ENCODE results near the gene AQP1.

The AQP1 gene

GRCh38 chr7:30931161-30931928 is 19.7 kb downstream of the AQP1 start:
- no peaks in the 10 kb centered on the region for H3K4me1 ChIP-seq (ENCODE audit: insufficient read depth, low read length)

DNA sequence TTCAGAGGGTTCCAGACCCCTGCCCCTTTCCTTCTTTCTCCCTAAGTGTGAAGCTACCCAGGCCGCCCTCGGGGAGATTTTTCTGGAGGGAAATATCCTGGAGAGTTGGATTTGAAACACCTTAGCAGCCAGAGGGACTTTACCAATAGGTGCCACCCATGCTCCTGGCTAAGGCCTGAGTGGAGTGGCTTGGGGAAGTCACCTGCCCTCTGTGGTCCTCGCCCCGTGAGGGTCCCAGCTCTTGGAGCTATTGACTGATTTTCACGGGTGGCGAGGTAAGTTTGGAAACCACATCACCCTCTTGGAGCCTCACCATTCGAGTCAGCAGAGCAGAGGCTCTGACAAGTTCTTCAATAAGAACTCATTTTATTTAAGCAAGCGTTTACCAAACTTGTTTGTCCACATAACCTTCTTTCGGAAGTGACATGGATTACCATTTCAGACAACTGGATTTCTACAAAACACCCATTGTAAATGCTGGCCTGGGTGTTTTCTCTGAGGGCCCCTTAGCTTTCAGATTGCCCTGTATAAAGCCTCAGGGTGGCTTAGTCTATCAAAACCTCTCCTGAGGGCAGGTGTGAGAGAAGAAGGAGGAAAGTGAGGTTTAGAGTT is 20.4 kb downstream of the AQP1 start:
- Histone ChIP-seq H3K27me3 (ENCODE audit: insufficient read depth, low read length) (no peaks in the 10 kb centered on the region), H3K4me1 (ENCODE audit: insufficient read depth, low read length) (no peaks in the 10 kb centered on the region), H2AFZ (ENCODE audit: low read depth, low read length) (no peak overlapping the region), H3K4me3 (ENCODE audit: low read length) (no peak overlapping the region), H3K36me3 (ENCODE audit: insufficient read depth, low read length) (no peaks in the 10 kb centered on the region), H3K9me3 (ENCODE audit: low read length) (peaks cover 2% of the 10 kb centered on the region)

More at GRCh38 chr7:30931161-30931928, 19.7 kb downstream of the AQP1 start:
- Histone ChIP-seq H3K27me3 (ENCODE audit: insufficient read depth, low read length) (no peaks in the 10 kb centered on the region), H3K9me3 (ENCODE audit: low read length) (peaks cover 3% of the 10 kb centered on the region), H3K36me3 (ENCODE audit: insufficient read depth, low read length) (no peaks in the 10 kb centered on the region), H2AFZ (ENCODE audit: low read depth, low read length) (no peak overlapping the region), H3K4me3 (ENCODE audit: low read length) (no peak overlapping the region)

DNA sequence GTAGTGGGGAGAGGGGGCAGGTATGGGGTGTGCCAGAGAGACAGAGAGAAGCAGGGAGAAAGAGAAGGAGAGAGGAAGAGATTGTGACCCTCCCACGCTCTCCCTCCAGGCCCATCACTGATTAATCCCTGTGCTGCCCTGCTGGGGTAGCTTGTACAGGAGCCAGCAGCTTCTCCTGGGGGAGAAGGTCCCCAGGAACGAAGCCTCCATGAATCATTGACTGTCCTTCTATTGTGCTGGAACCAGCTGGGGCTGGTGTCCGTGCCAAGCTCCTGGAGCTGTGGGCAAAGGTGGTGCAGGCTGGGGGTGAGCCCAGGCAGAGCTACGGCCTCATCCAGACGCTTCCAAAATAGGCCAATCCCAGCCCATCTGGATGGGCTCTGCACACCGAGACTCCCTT is 20.9 kb downstream of the AQP1 start:
- Histone ChIP-seq H3K4me1 (ENCODE audit: insufficient read depth, low read length) (no peaks in the 10 kb centered on the region), H2AFZ (ENCODE audit: low read depth, low read length) (no peak overlapping the region), H3K4me3 (ENCODE audit: low read length) (no peak overlapping the region), H3K36me3 (ENCODE audit: insufficient read depth, low read length) (no peaks in the 10 kb centered on the region), H3K27me3 (ENCODE audit: insufficient read depth, low read length) (no peaks in the 10 kb centered on the region), H3K9me3 (ENCODE audit: low read length) (no peaks in the 10 kb centered on the region)

DNA sequence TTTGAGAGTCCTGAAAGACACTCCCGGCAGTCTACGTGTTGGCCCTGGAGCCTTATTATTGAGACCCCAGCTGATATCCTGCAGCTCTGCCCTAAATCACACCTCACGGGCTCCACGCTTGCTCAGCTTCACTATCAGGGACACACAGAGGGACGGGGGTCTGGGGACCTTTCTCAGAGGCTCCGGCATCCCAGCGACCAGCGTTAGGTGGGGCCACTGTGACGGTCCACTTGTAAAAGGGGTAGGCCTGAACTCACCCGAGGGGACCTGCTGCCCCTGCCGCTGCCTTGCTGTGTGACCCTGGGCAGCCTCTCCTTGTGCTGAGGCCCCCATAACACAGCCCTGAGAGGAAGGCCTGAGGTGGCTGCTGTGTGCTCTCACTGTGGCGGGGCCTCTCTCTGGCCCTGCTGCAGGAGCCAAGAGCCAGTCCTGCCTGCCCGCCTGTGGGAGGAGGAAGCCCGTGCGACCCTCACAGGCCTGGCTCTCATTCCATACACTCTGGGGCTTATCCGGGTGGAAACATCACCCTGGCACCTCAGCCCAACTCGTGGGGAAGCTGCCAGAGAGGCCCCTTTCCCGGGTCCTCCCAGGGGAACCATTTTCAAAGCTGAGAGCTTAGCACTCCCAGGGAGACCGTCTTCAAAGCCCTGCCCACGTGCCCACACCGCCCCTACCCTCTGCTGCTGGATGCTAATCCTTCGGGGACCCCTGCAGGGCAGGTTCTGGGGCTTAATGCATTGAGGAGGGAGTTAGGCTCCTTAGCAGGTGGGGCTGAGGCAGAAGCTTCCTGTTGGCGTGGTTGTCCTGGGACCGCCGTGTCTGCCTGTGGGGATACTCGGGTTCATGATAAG is 21.7 kb downstream of the AQP1 start:
- Histone ChIP-seq H2AFZ (ENCODE audit: low read depth, low read length) (no peak overlapping the region), H3K27me3 (ENCODE audit: insufficient read depth, low read length) (no peaks in the 10 kb centered on the region), H3K4me3 (ENCODE audit: low read length) (no peak overlapping the region), H3K36me3 (ENCODE audit: insufficient read depth, low read length) (no peaks in the 10 kb centered on the region), H3K9me3 (ENCODE audit: low read length) (no peaks in the 10 kb centered on the region), H3K4me1 (ENCODE audit: insufficient read depth, low read length) (no peaks in the 10 kb centered on the region)

DNA sequence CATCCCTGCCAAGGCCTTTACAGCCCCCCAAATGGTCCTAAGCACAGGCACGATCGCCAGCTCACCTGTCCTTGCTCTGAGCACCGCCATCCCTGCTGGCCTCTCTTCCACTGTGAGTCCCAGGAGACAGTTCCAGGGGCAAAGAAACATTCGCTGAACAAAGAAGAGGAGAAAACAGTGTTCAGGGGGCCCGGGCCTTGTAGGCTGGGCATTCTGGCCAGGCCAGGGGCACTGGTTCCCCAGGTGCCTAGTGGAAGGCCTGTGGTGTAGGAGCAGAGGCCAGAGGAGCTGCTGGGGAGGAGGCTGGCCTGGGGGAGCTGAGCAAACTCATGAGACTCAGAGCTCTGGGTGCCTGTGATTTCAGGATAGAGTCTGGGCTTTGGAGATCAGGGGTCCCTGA is 22.6 kb downstream of the AQP1 start:
- no peaks in the 10 kb centered on the region for H3K9me3 ChIP-seq (ENCODE audit: low read length)
- no peaks in the 10 kb centered on the region for H3K4me1 ChIP-seq (ENCODE audit: insufficient read depth, low read length)
- no peak overlapping the region for H3K4me3 ChIP-seq (ENCODE audit: low read length)
- H3K36me3 ChIP-seq (ENCODE audit: insufficient read depth, low read length) = no peaks in the 10 kb centered on the region
- no peak overlapping the region for H2AFZ ChIP-seq (ENCODE audit: low read depth, low read length)
- no peaks in the 10 kb centered on the region for H3K27me3 ChIP-seq (ENCODE audit: insufficient read depth, low read length)

- no peaks in the 10 kb centered on the region for H3K9me3 ChIP-seq (ENCODE audit: low read length)
- no peaks in the 10 kb centered on the region for H3K36me3 ChIP-seq (ENCODE audit: insufficient read depth, low read length)
- no peak overlapping the region for H3K4me3 ChIP-seq (ENCODE audit: low read length)
- H3K4me1 ChIP-seq (ENCODE audit: insufficient read depth, low read length) = no peaks in the 10 kb centered on the region
- H3K27me3 ChIP-seq (ENCODE audit: insufficient read depth, low read length) = no peaks in the 10 kb centered on the region
- no peak overlapping the region for H2AFZ ChIP-seq (ENCODE audit: low read depth, low read length)
Measured at GRCh38 chr7:30934732-30935568, 23.3 kb downstream of the AQP1 start.

- no peaks in the 10 kb centered on the region for H3K36me3 ChIP-seq (ENCODE audit: insufficient read depth, low read length)
- no peaks in the 10 kb centered on the region for H3K4me1 ChIP-seq (ENCODE audit: insufficient read depth, low read length)
- no peaks in the 10 kb centered on the region for H3K27me3 ChIP-seq (ENCODE audit: insufficient read depth, low read length)
- no peak overlapping the region for H2AFZ ChIP-seq (ENCODE audit: low read depth, low read length)
- H3K9me3 ChIP-seq (ENCODE audit: low read length) = no peaks in the 10 kb centered on the region
- no peak overlapping the region for H3K4me3 ChIP-seq (ENCODE audit: low read length)
Measured at GRCh38 chr7:30935569-30935877, 23.9 kb downstream of the AQP1 start.

DNA sequence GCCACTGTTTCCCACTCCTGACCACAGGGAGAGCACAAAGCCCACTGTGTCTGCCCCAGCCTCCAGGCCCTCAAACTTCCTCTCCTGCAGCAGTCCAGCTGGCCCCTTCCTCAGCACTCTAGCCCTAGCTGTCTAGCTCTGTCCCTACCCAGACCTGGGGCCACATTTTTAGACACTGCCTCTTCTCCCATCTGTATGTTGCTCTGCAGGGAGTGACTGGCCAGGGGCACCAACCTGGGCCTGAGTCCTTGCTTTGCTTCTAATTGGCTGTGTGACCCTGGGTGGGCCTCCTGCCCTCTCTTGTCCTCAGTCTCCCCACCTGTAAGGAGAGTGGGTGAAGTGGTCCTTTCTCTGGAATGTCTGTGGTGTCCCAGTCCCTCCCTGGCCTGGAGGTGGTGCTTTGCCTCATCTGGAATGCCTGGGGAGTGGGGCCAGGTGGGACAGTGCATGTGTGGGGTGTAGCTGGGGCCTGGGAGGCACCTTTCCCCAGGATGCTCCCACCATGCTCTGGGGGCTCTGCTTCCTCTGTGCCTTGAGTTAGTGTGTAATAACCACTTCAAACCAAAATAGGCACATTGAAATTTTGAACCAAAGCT is 25.1 kb downstream of the AQP1 start:
- no peaks in the 10 kb centered on the region for H3K27me3 ChIP-seq (ENCODE audit: insufficient read depth, low read length)
- H3K4me1 ChIP-seq (ENCODE audit: insufficient read depth, low read length) = no peaks in the 10 kb centered on the region
- no peak overlapping the region for H3K4me3 ChIP-seq (ENCODE audit: low read length)
- H3K9me3 ChIP-seq (ENCODE audit: low read length) = no peaks in the 10 kb centered on the region
- H2AFZ ChIP-seq (ENCODE audit: low read depth, low read length) = no peak overlapping the region
- no peaks in the 10 kb centered on the region for H3K36me3 ChIP-seq (ENCODE audit: insufficient read depth, low read length)

- H2AFZ ChIP-seq (ENCODE audit: low read depth, low read length) = no peak overlapping the region
- H3K4me1 ChIP-seq (ENCODE audit: insufficient read depth, low read length) = no peaks in the 10 kb centered on the region
- no peaks in the 10 kb centered on the region for H3K36me3 ChIP-seq (ENCODE audit: insufficient read depth, low read length)
- H3K4me3 ChIP-seq (ENCODE audit: low read length) = no peak overlapping the region
- H3K9me3 ChIP-seq (ENCODE audit: low read length) = no peaks in the 10 kb centered on the region
- no peaks in the 10 kb centered on the region for H3K27me3 ChIP-seq (ENCODE audit: insufficient read depth, low read length)
Measured at GRCh38 chr7:30937416-30937815, 25.8 kb downstream of the AQP1 start.

DNA sequence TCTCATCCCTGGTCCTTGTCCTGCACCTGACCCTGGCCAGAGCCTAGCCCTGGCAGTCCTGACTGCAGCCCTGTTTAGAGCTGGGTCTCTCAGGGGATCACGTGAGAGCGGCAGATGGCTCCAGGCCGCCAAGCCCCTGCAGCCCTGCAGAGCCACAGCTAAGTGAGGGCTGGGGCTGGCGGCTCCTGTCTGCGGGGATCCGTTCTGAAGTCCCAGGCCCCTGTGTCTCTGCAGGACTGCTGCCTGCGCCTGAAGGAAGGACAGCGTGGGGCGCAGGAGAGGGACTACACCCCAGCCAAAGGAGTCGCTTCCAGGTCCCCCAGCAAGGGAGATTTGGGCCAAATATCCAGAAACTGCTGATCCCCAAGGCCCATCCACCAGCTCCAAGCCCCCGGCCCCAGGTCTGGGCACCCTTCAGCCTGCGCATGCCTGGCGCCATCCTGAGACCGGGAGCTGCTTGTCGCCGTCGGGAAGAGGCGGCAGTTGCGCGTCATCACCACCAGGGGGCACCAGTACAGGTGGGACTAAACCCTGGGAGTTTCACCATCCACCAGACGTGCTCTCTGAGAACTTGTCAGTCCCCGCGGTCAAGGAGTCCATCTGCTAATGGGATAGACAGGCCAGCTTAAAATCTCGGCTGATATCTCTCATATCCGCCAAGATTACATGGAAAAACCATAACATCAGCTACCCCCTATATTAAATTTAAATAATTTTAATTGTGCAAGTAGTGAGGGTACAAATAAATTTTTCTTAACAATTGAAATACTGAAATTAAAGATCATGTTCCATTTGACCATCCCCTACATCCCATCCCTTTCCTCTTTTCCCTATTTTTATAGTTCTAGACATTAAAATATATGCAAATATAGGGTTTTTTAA is 27.0 kb downstream of the AQP1 start:
- no peaks in the 10 kb centered on the region for H3K27me3 ChIP-seq (ENCODE audit: insufficient read depth, low read length)
- no peaks in the 10 kb centered on the region for H3K9me3 ChIP-seq (ENCODE audit: low read length)
- H3K36me3 ChIP-seq (ENCODE audit: insufficient read depth, low read length) = no peaks in the 10 kb centered on the region
- H3K4me1 ChIP-seq (ENCODE audit: insufficient read depth, low read length) = no peaks in the 10 kb centered on the region
- no peak overlapping the region for H3K4me3 ChIP-seq (ENCODE audit: low read length)
- no peak overlapping the region for H2AFZ ChIP-seq (ENCODE audit: low read depth, low read length)

GRCh38 chr7:30941582-30942323 is 30.1 kb downstream of the AQP1 start:
- H3K36me3 ChIP-seq (ENCODE audit: insufficient read depth, low read length) = no peaks in the 10 kb centered on the region
- H3K9me3 ChIP-seq (ENCODE audit: low read length) = no peaks in the 10 kb centered on the region
- no peaks in the 10 kb centered on the region for H3K4me1 ChIP-seq (ENCODE audit: insufficient read depth, low read length)
- H3K4me3 ChIP-seq (ENCODE audit: low read length) = no peak overlapping the region
- no peaks in the 10 kb centered on the region for H3K27me3 ChIP-seq (ENCODE audit: insufficient read depth, low read length)
- H2AFZ ChIP-seq (ENCODE audit: low read depth, low read length) = no peak overlapping the region

Measured in neuron (in vitro differentiated cells).